HepG2 (cell line): Measurements from ENCODE around the gene CSK.

Experiments used
- CHD2 ChIP-seq: IDR thresholded peaks from 2 replicates; pipeline ENCODE4 v1.6.1; 2011; ENCODE audit warnings: low read depth, low read length, improper control_type of control experiment
- CREM ChIP-seq, 2 experiments: sonication (generic) in 1 of 2; formaldehyde crosslinking in 1 of 2; IDR thresholded peaks; 2 replicates each; pipeline versions ENCODE4 v1.4.0 to v1.6.1; 2016 to 2020; ENCODE audit warnings: antibody characterized with exemption in 1 of 2, mild to moderate bottlenecking in 1 of 2, missing genetic modification reagents in 1 of 2
- DZIP1 ChIP-seq: sonication (generic); formaldehyde crosslinking; IDR thresholded peaks from 2 replicates; pipeline ENCODE4 v1.5.0; 2020; ENCODE audit warnings: mild to moderate bottlenecking, missing genetic modification reagents
- ZNF772 ChIP-seq: sonication (generic); formaldehyde crosslinking; IDR thresholded peaks from 2 replicates; pipeline ENCODE4 v1.5.0; 2020; ENCODE audit warnings: mild to moderate bottlenecking, missing genetic modification reagents

- TF ChIP-seq CREM (IDR thresholded peaks at IDR 0.05) (no peak), CREM (CRISPR knock-in tag; IDR thresholded peaks at IDR 0.05) (no peak), DZIP1 (CRISPR knock-in tag) (no peak), CHD2 (no peak), ZNF772 (CRISPR knock-in tag) (no peak)
Measured at GRCh38 chr15:74827614-74828013, 45.7 kb downstream of the CSK start.
